H1 (cell line): ENCODE data around the gene CENPV. TPM values are rescaled to one million over a fixed set of nuclear protein-coding genes. Genes with fewer than 3 reads are reported as not detected.

Source experiments
- CTCF ChIA-PET: fragments of 300-600 bp; sonication (Branson Sonifier 250); formaldehyde crosslinking; loops from one replicate; lab custom pipeline; 2021; ENCODE audit not compliant: partially characterized antibody; lab: Charles Lee
- POLR2A ChIA-PET: fragments of 300-600 bp; sonication (Branson Sonifier 250); formaldehyde crosslinking; loops from one replicate; lab custom pipeline; 2021; ENCODE audit warnings: inconsistent platforms; ENCODE audit not compliant: partially characterized antibody; lab: Charles Lee
- DNase-seq, 2 experiments: peaks; one replicate each; pipeline versions ENCODE4 v3.0.0 to v3.0.0-alpha.2; 2010 to 2022; ENCODE audit warnings: low spot score in 2 of 2, low read depth in 1 of 2, mixed read lengths in 1 of 2
- FAIRE-seq: peaks from 2 replicates; lab custom pipeline; 2011; peaks lifted over from hg19 to GRCh38; lab: Jason Lieb, UNC
- H2AFZ ChIP-seq: 2 replicates; pipeline ENCODE4 v1.8.1; 2012; ENCODE audit warnings: low read length, inconsistent platforms
- H2AK5ac ChIP-seq: 2 replicates; pipeline ENCODE4 v1.6.1; 2013; ENCODE audit warnings: low read depth, low read length
- H2BK120ac ChIP-seq: replicated peaks from 2 replicates; pipeline ENCODE3; 2013; ENCODE audit warnings: low read depth, low read length, inconsistent platforms
- H2BK12ac ChIP-seq: 2 replicates; pipeline ENCODE4 v1.6.1; 2013; ENCODE audit warnings: low read depth, low read length
- H2BK15ac ChIP-seq: 2 replicates; pipeline ENCODE4 v1.6.1; 2013; ENCODE audit warnings: low read length
- H2BK20ac ChIP-seq: 2 replicates; pipeline ENCODE4 v1.6.1; 2013; ENCODE audit warnings: low read length
- H2BK5ac ChIP-seq: 2 replicates; pipeline ENCODE4 v1.6.1; 2013; ENCODE audit warnings: low read depth, low read length
- H3K14ac ChIP-seq: 2 replicates; pipeline ENCODE4 v1.6.1; 2013; ENCODE audit warnings: inconsistent platforms; ENCODE audit not compliant: insufficient read length
- H3K18ac ChIP-seq: 2 replicates; pipeline ENCODE4 v1.6.1; 2013; ENCODE audit warnings: low read length; ENCODE audit errors: extremely low read depth
- H3K23ac ChIP-seq: 2 replicates; pipeline ENCODE4 v1.6.1; 2013; ENCODE audit warnings: inconsistent platforms; ENCODE audit not compliant: insufficient read length
- H3K23me2 ChIP-seq: 2 replicates; pipeline ENCODE4 v1.6.1; 2013; ENCODE audit warnings: low read depth, low read length
- H3K27ac ChIP-seq: 2 replicates; pipeline ENCODE4 v1.6.1; 2011; ENCODE audit warnings: low read depth, low read length, inconsistent platforms
- H3K27me3 ChIP-seq, 4 experiments: replicated peaks in 1 of 4; 1 replicate in 1 of 4; 2 replicates in 3 of 4; pipeline versions ENCODE4 v1.6.1 to v1.8.1; 2011 to 2013; ENCODE audit warnings: low read length in 3 of 4, mild to moderate bottlenecking in 3 of 4, inconsistent platforms in 2 of 4, mixed read lengths in 2 of 4, moderate library complexity in 1 of 4; ENCODE audit not compliant: control insufficient read depth in 3 of 4, insufficient read depth in 3 of 4; ENCODE audit errors: extremely low read depth in 1 of 4
- H3K36me3 ChIP-seq, 4 experiments: 2 replicates each; pipeline versions ENCODE4 v1.6.1 to v1.8.1; 2011 to 2013; ENCODE audit warnings: mild to moderate bottlenecking in 4 of 4, low read length in 3 of 4, moderate library complexity in 2 of 4, control low read depth in 1 of 4, inconsistent platforms in 1 of 4; ENCODE audit not compliant: insufficient read depth in 4 of 4, control insufficient read depth in 2 of 4
- H3K4ac ChIP-seq: replicated peaks from 2 replicates; pipeline ENCODE3; 2013; ENCODE audit warnings: low read length, low read depth, mixed read lengths, inconsistent platforms; ENCODE audit not compliant: insufficient read length
- H3K4me1 ChIP-seq, 4 experiments: replicated peaks in 1 of 4; 1 replicate in 1 of 4; 2 replicates in 3 of 4; pipeline versions ENCODE4 v1.6.1 to v1.8.1; 2011 to 2013; ENCODE audit warnings: low read length in 3 of 4, inconsistent platforms in 2 of 4, mixed read lengths in 1 of 4; ENCODE audit not compliant: insufficient read depth in 4 of 4, control insufficient read depth in 3 of 4
- H3K4me2 ChIP-seq, 2 experiments: 2 replicates each; pipeline versions ENCODE4 v1.6.1 to v1.8.1; 2011 to 2013; ENCODE audit warnings: low read depth in 2 of 2, low read length in 2 of 2, control low read depth in 1 of 2, inconsistent platforms in 1 of 2, mild to moderate bottlenecking in 1 of 2; ENCODE audit not compliant: insufficient read depth in 1 of 2
- H3K4me3 ChIP-seq, 4 experiments: fragments of 200-600, 300-600 bp in 1 of 4; sonication (generic), shearing (Covaris generic), sonication (Bioruptor Twin) in 1 of 4; 2 replicates each; pipeline versions ENCODE4 v1.5.1 to v1.8.1; 2011 to 2016; ENCODE audit warnings: low read length in 4 of 4, low read depth in 3 of 4, control low read depth in 2 of 4, inconsistent platforms in 2 of 4, mild to moderate bottlenecking in 2 of 4, mixed read lengths in 1 of 4, moderate library complexity in 1 of 4; ENCODE audit not compliant: insufficient read depth in 2 of 4; ENCODE audit errors: extremely low read depth in 1 of 4
- H3K56ac ChIP-seq: replicated peaks from 2 replicates; pipeline ENCODE3; 2013; ENCODE audit warnings: low read depth, mild to moderate bottlenecking, mixed read lengths, low read length, inconsistent platforms; ENCODE audit not compliant: insufficient read length
- H3K79me1 ChIP-seq: 2 replicates; pipeline ENCODE4 v1.6.1; 2013; ENCODE audit warnings: low read depth, low read length, control low read depth
- H3K79me2 ChIP-seq, 2 experiments: 2 replicates each; pipeline versions ENCODE4 v1.6.1 to v1.8.1; 2012 to 2013; ENCODE audit warnings: low read length in 2 of 2, mild to moderate bottlenecking in 2 of 2, inconsistent platforms in 1 of 2; ENCODE audit not compliant: insufficient read depth in 2 of 2, control insufficient read depth in 1 of 2
- H3K9ac ChIP-seq, 4 experiments: replicated peaks in 1 of 4; 1 replicate in 1 of 4; 2 replicates in 3 of 4; pipeline versions ENCODE4 v1.6.1 to v1.8.1; 2011 to 2013; ENCODE audit warnings: low read depth in 3 of 4, low read length in 3 of 4, control low read depth in 2 of 4, mild to moderate bottlenecking in 2 of 4, moderate library complexity in 2 of 4, inconsistent platforms in 1 of 4; ENCODE audit errors: extremely low read depth in 1 of 4
- H3K9me3 ChIP-seq, 2 experiments: 2 replicates each; pipeline versions ENCODE4 v1.6.1 to v1.8.1; 2012 to 2013; ENCODE audit warnings: mild to moderate bottlenecking in 2 of 2, moderate library complexity in 2 of 2, control low read depth in 1 of 2, inconsistent platforms in 1 of 2, low read depth in 1 of 2, low read length in 1 of 2, mixed read lengths in 1 of 2; ENCODE audit not compliant: insufficient read depth in 2 of 2
- H4K20me1 ChIP-seq, 2 experiments: replicated peaks in 1 of 2; 2 replicates each; pipeline versions ENCODE3 to v1.8.1; 2011 to 2013; ENCODE audit warnings: inconsistent platforms in 2 of 2, low read length in 2 of 2, mild to moderate bottlenecking in 1 of 2; ENCODE audit not compliant: insufficient read depth in 2 of 2, control insufficient read depth in 1 of 2
- H4K5ac ChIP-seq: 2 replicates; pipeline ENCODE4 v1.6.1; 2013; ENCODE audit warnings: low read length, low read depth, mixed read lengths, inconsistent platforms; ENCODE audit not compliant: insufficient read length
- H4K8ac ChIP-seq: 2 replicates; pipeline ENCODE4 v1.8.0; 2013; ENCODE audit warnings: mild to moderate bottlenecking, moderate library complexity, low read length, inconsistent platforms; ENCODE audit not compliant: insufficient read depth; ENCODE audit errors: extremely low read depth
- H4K91ac ChIP-seq: replicated peaks from 2 replicates; pipeline ENCODE3; 2013; ENCODE audit warnings: low read length, mixed read lengths, inconsistent platforms; ENCODE audit not compliant: insufficient read length
- CHD1 ChIP-seq: IDR thresholded peaks from 2 replicates; pipeline ENCODE4 v1.6.1; 2012; ENCODE audit warnings: low read depth, low read length, improper control_type of control experiment
- HDAC2 ChIP-seq, 2 experiments: fragments of 300-600 bp in 1 of 2; sonication (generic) in 1 of 2; IDR thresholded peaks; 2 replicates each; pipeline ENCODE4 v1.6.1; 2011 to 2012; ENCODE audit warnings: low read depth in 2 of 2, low read length in 2 of 2, mild to moderate bottlenecking in 2 of 2, moderate library complexity in 2 of 2, borderline replicate concordance in 1 of 2, inconsistent platforms in 1 of 2
- KDM1A ChIP-seq: fragments of 200-600, 300-600 bp; sonication (generic); IDR thresholded peaks from 2 replicates; pipeline ENCODE4 v1.7.1; 2016; ENCODE audit warnings: mild to moderate bottlenecking, low read length, borderline replicate concordance
- KDM5A ChIP-seq: fragments of 200-600 bp; IDR thresholded peaks from 2 replicates; pipeline ENCODE4 v1.7.1; 2012; ENCODE audit warnings: mild to moderate bottlenecking, low read length, inconsistent platforms, mixed read lengths
- PHF8 ChIP-seq: fragments of 200-600 bp; sonication (generic); conservative IDR thresholded peaks from 2 replicates; pipeline ENCODE4 v1.7.1; 2012; ENCODE audit warnings: low read depth, mild to moderate bottlenecking, inconsistent platforms, low read length, moderate library complexity
- POLR2A ChIP-seq, 2 experiments: IDR thresholded peaks; 1 replicate in 1 of 2; 2 replicates in 1 of 2; pipeline ENCODE4 v1.6.1; 2011; ENCODE audit warnings: low read depth in 2 of 2, low read length in 2 of 2, mild to moderate bottlenecking in 2 of 2; ENCODE audit errors: control extremely low read depth in 1 of 2
- POU5F1 ChIP-seq: IDR thresholded peaks from 2 replicates; pipeline ENCODE4 v1.6.1; 2011; ENCODE audit warnings: low read depth, mild to moderate bottlenecking, low read length, moderate library complexity
- RXRA ChIP-seq: IDR thresholded peaks from 2 replicates; pipeline ENCODE4 v1.6.1; 2011; ENCODE audit warnings: low read depth, mild to moderate bottlenecking, low read length, moderate library complexity; ENCODE audit not compliant: insufficient read depth
- SIN3A ChIP-seq, 2 experiments: IDR thresholded peaks in 1 of 2; conservative IDR thresholded peaks in 1 of 2; 2 replicates each; pipeline ENCODE4 v1.6.1; 2011 to 2012; ENCODE audit warnings: low read length in 2 of 2, improper control_type of control experiment in 1 of 2, low read depth in 1 of 2, mild to moderate bottlenecking in 1 of 2
- TAF7 ChIP-seq: optimal IDR thresholded peaks from 2 replicates; pipeline ENCODE3; 2011; ENCODE audit warnings: low read depth, mild to moderate bottlenecking, inconsistent platforms, low read length, moderate library complexity, borderline replicate concordance
- TEAD4 ChIP-seq: IDR thresholded peaks from 2 replicates; pipeline ENCODE4 v1.6.1; 2012; ENCODE audit warnings: low read depth, low read length, inconsistent platforms, mixed read lengths
- WGBS, 2 experiments: shearing (Covaris generic) in 1 of 2; methylation state at CpG; one replicate each; pipeline versions ENCODE4 v1.1.6 to v1.1.7; 2013 to 2015; ENCODE audit warnings: low lambda C conversion rate in 2 of 2, mixed read lengths in 2 of 2, inconsistent platforms in 1 of 2, low coverage in 1 of 2, missing lambda C conversion rate in 1 of 2; ENCODE audit not compliant: insufficient replicate concordance in 2 of 2, insufficient coverage in 1 of 2, insufficient read length in 1 of 2; ENCODE audit errors: extremely low coverage in 1 of 2, missing lambda C conversion rate in 1 of 2; 5-methylcytosine and 5-hydroxymethylcytosine counted together
- polyA plus RNA-seq, 7 experiments: library from polyadenylated mRNA; depleted of rRNA in 3 of 7; stranded (reverse) in 5 of 7; unstranded in 2 of 7; fragments of >200 nt in 5 of 7; fragments of 200-250 nt in 2 of 7; gene quantifications; 1 replicate in 5 of 7; 2 replicates in 1 of 7; 4 replicates in 1 of 7; pipeline versions ENCODE4 v1.2.1 to v1.2.3, GENCODE V29; 2011 to 2013; ENCODE audit warnings: missing spikeins in 2 of 7, mixed read lengths in 2 of 7
- total RNA-seq: library from RNA; stranded (reverse); fragmentation: NEBNext Ultra II Directional; extraction: Animal tissue kit (Norgen Biotek cat#: 25700); gene quantifications from 2 replicates; pipeline ENCODE4 v1.2.1, GENCODE V29; 2021

CENPV gene
- total and polyA plus RNA-seq, 2 of the 8 experiments (the other 6 are each of a cell fraction or from before 2014, with no cell fraction given), result 249 to 260 TPM

GRCh38 chr17:16398270-16399267 is 45.3 kb upstream of the CENPV start:
- Histone ChIP-seq H2BK12ac (no peak overlapping the region), H4K20me1 (no peaks in the 10 kb centered on the region), H2BK15ac (no peak overlapping the region), H3K79me1 (no peaks in the 10 kb centered on the region), H3K23me2 (no peaks in the 10 kb centered on the region), H3K27me3 (no peaks in the 10 kb centered on the region), H3K9ac (no peak overlapping the region; a peak in 1 of 7 replicates), H2BK20ac (no peak overlapping the region), H4K91ac (no peak overlapping the region), H2BK120ac (no peak overlapping the region), H3K36me3 (no peaks in the 10 kb centered on the region), H2AK5ac (no peak overlapping the region), H3K4me3 (no peak overlapping the region), H3K4me2 (no peak overlapping the region), H3K23ac (no peak overlapping the region), H3K4me1 (peaks cover 0 to 4% (median 3%) of the 10 kb centered on the region in 4 experiments; a peak in 3 of 7 replicates), H3K18ac (peak overlapping the region; percentile 19), H3K4ac (no peak overlapping the region), H2BK5ac (no peak overlapping the region)
- 87% methylated on average over 8 of the region's 9 CpGs; no CpG with 5 or more reads in 1 of the 2 experiments for WGBS, 2 experiments
- no peak for DNase-seq
- ChIA-PET CTCF (interaction anchor here (0.9 to 1.0 kb wide), 2 partner anchors 19 to 43 kb away, joined by 3 to 4 read pairs; no protein-coding TSS in a partner anchor), POLR2A (interaction anchor here (1.2 to 2.6 kb wide), 2 partner anchors 8 to 13 kb away, joined by 4 to 7 read pairs; no protein-coding TSS in a partner anchor)
- no peak for FAIRE-seq
- TF ChIP-seq KDM5A, result no peak
- no peak for TF ChIP-seq TEAD4
- no peak for TF ChIP-seq HDAC2 (IDR thresholded peaks at IDR 0.05; ENCODE audit: borderline replicate concordance in 1 of 2, low read depth in 2 of 2, low read length in 2 of 2)
- no peak for TF ChIP-seq PHF8
- TF ChIP-seq KDM1A, result no peak
- no peak for TF ChIP-seq POLR2A (IDR thresholded peaks at IDR 0.05; ENCODE audit: control extremely low read depth in 1 of 2, low read depth in 2 of 2, low read length in 2 of 2)
- no peak for TF ChIP-seq CHD1
- no peak for TF ChIP-seq SIN3A (conservative IDR thresholded peaks at IDR 0.05 in 1 of 2, IDR thresholded peaks at IDR 0.05 in 1 of 2; ENCODE audit: low read depth in 1 of 2, low read length in 2 of 2)
- TF ChIP-seq TAF7, result no peak
- no peak for TF ChIP-seq RXRA
- no peak for TF ChIP-seq POU5F1
- TF ChIP-seq, all 59 proteins: peak for 0
- Histone ChIP-seq H3K56ac (no peak overlapping the region), H2AFZ (no peak overlapping the region), H3K9me3 (no peaks in the 10 kb centered on the region), H4K8ac (no peak overlapping the region; the same call in 1 of the 2 replicates), H3K27ac (no peak overlapping the region; the same call in 1 of the 2 replicates), H3K79me2 (no peaks in the 10 kb centered on the region), H3K14ac (no peak overlapping the region), H4K5ac (no peak overlapping the region)
